HG03342 (cell line): ENCODE data around the gene M1AP.

Source experiments
- ATAC-seq: cut with Tn5 transposase; IDR thresholded peaks from one replicate; pipeline ENCODE4 v1.9.1; 2021; ENCODE audit warnings: mild to moderate bottlenecking, moderate library complexity; ENCODE audit not compliant: unreplicated experiment

M1AP gene

DNA sequence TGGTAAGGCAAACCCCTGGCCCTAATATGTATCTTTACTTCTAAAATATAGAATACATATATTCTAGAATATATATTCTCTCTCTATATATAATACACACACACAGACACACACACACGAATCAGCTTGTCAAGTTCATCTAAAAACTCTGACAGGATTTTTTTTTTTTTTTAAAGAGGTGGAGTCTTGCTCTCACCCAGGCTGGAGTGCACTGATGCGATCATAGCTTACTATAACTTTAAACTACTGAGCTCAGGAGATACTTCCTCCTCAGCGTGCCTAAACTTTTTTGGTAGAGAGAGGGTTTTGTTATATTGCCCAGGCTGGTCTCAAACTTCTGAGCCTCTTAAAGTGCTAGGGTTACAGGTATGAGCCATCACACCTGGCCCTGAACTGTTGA is 48.5 kb downstream of the M1AP start:
- no peak for ATAC-seq

DNA sequence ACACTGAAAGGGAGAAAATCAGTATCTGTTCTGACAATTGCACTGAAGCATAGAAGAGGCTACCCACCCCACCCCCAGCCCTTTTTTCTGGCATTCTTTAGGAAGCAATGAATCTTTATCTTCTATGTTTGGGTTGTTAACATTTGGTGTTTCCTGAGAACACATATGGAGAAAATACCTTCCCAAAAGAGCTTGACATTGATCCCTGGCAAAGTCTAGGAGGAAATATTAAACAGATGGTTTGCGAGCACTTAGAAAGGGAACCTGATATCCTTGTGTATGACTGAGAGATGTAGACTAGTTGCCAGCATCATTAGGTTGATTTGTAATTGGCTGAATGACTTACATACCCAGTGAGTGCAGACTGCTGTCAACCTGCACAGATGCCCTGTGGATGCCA is 50.7 kb downstream of the M1AP start:
- no peak for ATAC-seq

DNA sequence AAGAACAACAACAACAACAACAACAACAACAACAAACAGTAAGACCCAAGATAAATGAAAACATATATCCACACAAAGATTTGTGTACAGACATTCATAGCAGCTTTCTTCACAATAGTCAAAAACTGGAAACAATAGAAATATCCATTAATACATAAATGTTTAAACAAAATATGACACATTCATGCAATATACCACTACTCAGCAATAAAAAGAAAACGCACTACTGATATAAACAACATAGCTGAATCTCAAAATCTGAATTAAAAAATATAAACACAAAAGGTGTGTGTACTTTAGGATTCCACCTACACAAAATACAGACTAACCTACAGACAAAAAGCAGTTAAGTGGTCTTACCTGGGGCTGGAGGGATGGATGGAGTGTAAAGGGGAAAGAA is 51.5 kb downstream of the M1AP start:
- no peak for ATAC-seq

DNA sequence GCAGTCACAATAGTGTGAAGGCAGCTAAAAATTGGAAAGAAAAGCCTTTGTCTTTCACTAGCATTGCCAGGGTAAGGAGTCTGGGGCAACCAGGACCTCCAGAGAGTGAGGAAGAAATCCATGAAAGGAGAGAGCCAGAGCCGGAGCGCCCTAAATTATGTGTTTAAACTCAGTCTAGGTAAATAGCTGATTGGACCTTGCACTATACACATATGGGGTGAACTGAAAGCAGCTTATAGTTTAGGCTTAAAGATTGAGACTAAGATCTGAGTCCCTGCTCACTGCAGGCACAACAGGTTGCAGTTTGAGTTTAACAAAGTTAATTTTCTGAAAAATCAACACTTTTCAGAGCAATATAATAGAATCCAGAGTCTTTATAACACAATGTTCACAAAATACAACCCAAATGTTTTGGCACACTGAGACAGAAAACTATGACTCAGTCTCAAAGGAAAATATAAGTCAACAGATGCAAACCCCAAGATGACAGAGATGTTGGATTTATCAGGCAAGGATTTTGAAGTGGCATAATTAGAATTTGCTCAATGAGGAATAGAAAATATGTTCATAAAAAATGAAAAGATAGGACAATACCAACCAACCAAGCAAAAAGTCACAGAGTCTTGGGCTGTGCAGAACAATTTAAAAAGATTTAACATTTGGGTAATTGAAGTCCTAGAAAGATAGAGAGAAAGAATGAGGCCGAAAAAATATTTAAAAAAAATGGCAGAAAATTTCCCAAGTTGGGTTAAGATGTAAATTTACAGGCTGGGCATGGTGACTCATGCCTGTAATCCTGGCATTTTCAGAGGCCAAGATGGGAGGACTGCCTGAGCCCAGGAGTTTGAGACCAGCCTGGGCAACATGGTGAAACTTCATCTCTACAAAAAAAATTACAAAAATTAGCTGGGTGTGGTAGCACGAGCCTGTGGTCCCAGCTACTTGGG is 54.0 kb downstream of the M1AP start:
- ATAC-seq, result no peak

DNA sequence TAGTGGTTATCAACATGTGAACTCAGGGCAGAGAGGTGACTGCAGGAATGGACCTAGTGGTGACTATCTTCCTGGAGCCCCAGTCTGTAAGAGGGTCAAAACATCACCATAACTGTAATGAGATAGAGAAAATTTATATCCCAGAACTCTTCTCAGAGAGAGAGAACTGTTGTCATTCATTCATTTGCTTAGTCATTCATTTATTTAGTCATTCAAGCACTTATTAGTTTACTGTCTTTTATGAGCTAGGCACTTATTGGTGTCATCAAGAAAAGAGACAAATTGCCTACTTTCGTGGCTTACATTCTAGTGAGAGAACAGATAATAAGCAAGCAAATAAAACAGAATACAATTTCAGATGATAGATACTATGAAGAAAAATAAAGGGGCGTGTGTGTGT is 59.5 kb downstream of the M1AP start:
- ATAC-seq, result no peak

DNA sequence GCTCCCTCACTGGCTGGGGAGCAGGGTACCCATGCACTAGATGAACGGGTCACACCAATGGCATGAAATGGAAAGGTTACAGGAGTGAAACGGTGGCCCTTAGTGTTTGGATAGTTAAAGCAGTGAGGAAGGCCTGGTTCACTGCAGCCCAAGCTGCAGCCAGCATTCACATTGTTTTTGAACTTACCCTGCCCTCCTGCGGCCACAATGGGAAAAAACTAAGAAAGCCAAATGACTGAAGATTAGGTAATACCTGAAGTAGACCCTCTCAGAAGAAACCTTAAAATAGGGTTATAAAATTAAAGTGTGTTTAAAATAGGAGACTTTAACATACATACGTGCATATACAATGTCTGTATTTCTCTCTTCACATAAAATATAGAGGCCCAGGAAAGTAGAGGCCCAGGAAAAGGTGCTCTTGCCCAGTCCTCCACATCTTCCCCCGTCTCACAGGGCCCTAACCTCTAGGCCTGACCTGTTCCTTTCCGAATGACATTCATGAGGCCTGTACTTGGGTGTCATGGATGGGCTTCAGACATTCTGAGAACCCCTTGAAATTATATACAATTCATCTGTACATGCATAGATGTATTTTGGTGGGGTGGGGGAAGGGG is 60.4 kb downstream of the M1AP start:
- peak; percentile 65 for ATAC-seq

DNA sequence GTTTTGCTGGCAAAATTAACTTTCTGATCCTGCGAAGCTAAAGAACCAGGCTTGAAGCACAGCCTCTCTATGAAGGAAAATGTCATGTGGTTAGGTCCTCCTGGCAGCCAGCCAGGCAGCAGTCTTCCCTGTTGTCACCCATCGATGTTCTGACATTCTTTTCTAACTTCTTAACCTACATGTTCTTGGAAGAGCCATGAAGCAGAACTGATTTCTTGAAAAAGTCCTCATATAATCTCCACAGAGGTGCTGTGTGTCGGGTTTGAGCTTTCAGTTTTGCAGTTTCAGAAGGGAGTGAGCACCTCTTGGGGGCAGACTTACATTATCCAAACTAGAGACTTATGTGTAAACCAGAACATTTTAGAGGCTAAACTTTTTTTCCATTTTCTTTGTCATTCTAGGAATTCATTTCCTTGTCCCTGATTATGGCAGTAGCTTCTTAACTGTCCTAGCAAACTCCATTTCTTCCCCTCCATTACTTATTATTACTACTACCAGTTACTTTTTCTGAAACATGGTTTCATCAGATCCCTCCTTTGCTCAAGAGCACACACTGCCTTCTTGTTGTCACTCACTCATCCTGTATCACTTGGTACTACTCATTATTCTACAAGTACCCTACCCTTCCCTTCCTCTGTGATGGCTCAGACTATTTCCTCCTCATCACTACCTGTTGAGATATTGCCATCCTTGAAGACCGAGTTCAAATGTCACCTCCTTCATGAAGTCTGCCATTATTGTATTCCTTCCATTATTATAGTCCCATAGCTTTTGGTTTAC is 62.5 kb downstream of the M1AP start:
- no peak for ATAC-seq

DNA sequence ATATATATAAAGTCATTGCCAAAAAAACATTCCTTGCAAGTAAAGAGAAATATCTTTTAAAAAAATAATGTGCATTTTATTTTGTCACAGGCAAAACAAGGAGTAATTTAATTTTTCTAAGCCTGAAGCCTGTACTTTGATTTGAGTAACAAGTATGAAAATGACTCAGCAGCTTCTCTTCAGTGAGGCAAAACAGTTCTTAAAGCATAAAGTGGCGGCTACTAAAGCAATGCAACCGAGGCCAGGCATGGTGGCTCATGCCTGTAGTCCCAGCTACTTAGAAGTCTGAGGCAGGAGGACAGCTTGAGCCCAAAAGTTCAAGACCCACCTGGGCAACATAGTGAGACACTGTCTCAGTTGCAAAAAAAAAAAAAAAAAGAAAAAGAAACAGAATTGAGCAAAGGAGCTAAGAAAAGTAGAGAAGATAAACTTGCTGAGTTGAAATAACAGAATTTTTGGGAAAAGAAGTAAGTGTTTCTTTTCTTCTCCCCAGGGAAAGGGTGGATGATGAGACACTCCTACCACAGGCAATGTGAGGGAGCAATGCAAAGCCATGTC is 64.0 kb downstream of the M1AP start:
- ATAC-seq, result peak; percentile 54

DNA sequence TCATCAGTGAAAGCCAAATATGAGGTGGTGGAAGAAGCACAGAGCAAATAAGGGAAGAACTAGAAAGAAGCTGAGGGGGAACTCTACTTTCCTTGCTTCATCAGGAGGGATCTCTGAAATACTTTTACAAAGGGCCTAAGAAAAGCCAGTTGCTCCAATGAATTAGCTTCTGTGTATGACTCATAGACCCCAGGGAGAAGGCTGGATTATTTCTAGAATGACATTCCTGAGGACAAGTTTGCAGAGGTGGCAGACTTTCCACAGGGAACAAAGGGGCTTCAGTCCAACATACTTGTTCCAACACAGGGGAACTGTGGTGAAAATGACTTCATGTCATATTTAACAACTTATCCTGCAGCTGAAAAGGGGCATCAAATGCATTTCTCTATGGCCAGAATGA is 64.6 kb downstream of the M1AP start:
- no peak for ATAC-seq

DNA sequence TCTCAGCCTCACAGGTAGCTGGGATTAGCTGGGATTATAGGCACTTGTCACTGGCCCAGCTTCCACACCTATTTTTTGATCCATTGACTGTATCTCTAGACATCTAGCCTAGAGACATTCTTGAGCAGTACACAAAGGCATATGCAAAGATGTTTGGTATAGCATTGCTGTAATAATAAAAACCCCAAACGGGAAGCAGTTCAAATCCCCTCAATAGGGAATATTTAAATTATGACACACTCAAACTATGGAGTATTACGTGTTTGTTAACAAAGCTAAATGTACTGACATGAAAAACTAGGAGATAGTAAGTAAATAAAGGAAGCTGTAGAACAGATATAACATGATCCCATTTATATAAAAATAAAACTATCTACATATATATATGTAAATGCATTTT is 65.9 kb downstream of the M1AP start:
- ATAC-seq, result no peak

DNA sequence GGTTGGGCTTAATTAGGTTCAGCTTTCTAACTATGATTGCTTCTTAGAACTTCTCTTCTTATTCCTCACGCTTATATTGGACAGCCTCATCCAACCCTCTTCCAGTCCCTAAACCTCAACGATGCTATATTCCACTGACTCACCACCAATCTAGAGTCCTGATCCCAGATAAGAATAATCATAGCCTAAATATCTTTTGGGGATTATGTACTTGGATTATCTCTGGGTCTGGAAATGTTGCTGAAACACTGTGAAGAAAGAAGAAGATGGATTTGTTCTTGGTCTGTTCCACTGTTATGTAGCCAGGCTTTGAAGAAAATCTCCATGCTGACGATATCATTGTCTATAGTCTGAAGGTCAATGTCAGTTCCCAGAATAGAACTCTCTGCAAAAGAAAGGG is 66.7 kb downstream of the M1AP start:
- ATAC-seq, result no peak

DNA sequence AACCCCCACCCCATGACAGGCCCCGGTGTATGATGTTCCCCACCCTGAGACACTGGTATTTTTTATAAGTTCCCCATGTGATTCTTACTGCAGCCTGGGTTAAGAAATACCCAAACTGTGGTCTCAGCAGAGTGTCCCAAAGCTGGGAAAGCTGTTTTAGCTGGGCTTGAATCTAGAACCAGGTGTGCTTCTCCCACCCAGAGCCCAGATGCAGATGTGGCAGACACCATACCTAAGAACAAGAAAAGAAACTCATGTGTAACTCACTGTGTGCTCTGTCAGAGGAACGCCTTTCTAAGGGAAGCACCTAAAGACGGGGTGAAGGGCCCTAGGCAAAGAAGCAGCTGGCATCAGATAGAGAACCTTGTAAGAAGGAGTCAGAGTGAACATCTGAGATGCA is 69.7 kb downstream of the M1AP start:
- peak; percentile 51 for ATAC-seq

DNA sequence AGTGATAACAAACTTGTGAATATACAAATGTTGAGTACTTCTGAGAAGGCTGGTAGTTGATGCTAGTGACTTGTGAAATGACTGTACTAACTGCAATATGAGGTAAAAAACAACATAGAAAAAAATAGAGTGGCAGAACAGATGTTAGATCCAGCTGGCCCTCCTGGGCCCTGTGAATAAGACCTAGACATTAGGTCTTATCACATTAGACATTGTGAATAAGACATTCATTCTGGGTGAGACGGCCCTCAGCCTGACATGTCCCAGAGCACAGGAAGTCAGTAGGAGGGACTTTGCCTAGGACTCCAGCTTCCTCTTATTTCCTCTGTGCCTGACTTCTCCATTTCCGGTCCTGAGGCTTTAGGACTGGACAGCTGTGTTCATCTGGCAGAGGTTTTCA is 70.7 kb downstream of the M1AP start:
- ATAC-seq, result peak; percentile 37

DNA sequence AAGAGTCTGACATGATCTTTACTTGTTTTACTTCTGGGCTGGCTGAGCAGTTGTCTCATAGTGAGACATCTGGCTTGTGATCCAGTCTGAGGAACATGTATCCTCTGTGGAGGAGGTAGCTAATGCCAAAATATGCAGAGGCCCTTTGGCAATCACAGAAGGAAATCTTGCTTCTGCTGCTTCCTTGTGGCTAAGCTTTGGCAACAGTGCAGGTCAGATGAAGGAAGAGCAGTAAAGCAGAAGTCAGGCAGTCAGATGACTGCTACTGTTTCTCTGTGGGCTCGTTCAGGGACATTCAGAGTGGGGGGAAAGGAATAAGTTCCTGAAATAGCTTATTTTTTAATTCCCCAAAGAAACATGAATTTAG is 71.3 kb downstream of the M1AP start:
- no peak for ATAC-seq

DNA sequence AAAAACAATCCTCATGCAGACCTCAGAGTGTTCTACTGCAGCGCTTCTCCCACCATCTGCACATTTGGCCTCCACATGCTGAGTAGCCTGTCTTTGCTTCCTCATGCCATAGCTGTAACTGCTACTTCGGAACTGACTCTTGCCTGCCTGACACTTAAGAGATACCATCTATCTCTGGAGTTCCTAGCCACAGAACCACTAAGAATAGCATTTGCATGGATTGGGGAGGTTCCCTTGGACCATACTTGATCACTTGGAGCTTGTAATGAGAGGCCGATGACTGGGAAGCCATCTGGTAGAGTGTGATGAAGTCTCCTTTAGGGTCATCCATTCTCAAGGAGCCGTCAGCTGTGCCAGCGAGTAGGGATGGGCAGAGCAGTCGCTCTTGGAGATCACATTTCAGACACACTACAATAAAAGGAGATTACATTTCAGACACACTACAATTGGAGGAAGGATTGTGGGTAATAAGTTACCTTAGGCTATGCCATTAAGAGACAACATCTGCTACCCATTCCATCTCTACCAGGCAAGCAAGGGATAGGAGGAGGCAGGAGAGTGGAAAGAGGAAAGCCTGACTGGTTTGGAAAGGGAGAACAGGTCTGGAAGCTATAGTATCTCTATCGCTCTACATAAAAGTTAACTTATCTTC is 71.8 kb downstream of the M1AP start:
- ATAC-seq, result no peak

DNA sequence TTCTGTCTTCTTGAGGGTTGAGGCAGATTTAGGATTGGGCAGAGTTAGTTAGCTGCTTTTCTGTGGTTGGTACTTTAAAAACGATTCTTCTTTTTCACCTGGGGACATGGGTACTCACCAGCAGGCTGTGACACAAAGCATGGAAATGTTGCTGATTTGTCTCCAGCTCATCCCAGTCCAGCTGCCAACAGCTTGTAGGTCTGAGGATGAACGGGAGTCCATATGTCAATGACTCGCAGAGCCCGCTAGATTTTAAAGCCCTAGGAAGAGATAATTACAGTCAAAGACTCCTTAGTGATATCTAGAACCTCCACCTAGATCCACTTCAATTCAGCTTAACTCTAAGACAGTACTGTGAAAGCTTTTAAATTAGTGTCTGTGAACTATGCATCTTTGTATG is 72.8 kb downstream of the M1AP start:
- ATAC-seq, result no peak

DNA sequence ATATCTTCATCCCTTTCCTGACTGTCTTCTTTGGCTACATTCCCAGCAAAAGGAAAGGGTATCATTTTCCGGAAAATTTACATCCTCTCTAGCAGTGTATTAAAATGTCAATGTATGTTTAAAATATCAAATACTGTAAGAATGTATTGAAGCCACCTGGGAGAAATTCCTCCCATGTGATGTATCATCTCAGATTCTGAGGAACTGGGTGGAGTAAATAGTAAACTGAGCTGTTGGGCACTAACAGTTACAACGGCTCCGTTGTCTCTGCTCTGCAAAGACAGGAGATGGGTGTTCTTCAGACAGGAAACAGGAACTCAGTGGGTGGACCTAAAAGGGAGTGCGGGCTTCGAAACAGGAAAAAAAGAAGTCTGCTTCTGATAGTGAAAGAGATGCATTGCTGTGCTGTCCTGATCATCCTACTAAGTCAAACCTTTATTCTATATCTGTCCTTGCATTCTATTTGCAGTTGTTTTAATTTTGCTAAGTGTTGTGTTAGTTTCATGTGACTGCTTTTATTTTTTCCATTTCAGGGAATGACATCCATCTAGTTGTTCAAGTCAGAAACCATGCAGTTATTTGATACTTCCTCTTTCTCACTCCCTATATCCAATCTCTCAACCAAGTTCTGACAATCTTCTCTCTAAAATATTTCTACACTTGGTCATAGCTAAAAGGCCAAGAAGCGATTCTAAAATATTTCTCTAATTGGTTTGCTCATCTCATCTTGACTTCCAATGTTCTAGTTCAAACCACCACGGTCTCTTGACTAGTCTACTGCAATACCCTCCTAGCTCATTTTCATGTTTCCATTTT is 74.2 kb downstream of the M1AP start:
- ATAC-seq, result peak; percentile 44

DNA sequence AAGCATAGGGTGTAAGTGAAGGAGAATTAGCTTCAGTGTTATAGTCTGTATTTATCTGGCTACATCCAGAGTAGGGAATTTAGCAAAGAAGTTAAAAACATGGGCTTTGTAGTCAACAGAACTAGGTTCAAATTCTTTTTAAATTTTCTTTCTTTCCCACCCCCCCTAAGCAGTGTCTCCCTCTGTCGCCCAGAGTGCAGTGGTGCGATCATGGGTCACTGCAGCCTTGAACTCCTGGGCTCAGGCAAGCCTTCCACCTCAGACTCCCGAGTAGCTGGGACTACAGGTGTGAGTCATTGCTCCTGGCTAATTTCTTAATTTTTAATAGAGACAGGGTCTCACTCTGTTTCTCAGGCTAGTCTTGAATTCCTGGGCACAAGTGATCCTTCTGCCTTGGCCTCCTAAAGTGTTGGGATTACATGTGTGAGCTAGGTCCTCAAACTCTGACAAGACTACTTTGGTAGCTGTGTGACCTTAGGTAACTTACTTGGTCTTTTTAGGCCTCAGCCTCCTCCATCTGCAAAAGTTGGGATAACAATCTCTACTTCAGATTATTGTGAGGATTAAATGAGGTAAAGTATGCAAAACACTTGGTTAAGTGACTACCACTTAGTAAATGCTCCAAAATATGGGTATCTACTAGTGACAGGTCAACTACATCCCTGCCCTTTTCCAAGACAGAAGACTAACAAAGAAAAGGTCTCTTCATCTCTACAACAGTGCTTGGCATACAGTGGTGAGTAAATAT is 75.8 kb downstream of the M1AP start:
- no peak for ATAC-seq

DNA sequence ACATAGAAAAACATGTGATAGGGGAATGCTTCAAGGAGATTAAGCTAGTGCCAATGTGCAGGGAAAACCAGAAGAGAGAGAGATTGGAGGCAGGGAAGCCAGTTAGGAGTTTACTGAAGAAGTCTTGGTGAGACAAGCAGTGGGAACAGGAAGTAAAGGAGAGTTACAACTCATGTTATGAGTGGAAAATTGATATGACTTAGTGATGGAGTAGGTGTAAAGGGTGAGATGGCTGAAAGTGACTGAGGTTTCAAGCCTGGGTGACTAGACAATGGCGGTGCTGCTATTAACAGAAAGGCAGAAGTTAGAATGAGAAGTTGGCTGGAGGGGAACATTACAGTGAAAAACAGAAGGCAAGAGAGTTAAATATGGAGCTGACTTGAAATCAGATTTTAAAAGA is 77.1 kb downstream of the M1AP start:
- ATAC-seq, result peak; percentile 69
